ENCODE results near the gene NRXN3. TPM values are rescaled to one million over a fixed set of nuclear protein-coding genes. Genes with fewer than 3 reads are reported as not detected.
A peak's percentile ranks its signal among the peaks of the same experiment; 100 is the strongest.

The NRXN3 gene
- total RNA-seq, 1 experiment from 2014 or later, result 1.1 TPM

DNA sequence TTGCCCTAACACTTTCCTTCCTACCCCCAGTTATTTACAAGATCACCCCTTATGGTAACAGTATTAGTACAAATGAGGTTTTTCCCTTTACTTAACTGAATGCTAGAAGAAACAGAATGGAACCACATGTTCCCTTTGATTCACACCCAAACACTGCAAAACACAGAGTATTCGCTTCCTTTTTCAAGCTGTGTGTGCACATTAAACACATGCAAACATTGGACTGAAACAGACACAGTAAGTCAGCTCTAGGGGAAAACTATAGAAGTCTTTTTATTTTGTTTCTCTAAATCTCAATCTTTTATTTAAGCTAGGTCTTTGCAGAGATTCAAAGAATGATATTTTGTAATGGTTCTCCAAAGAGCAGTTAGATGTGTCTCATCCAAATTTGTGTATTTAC lies 1312.7 kb downstream of the NRXN3 start:
- ChIA-PET POLR2A (ENCODE audit: unreplicated experiment) (no interaction called here), CTCF (no interaction called here)
- no peaks in the 10 kb centered on the region for H4K20me1 ChIP-seq (ENCODE audit: low read length)
- intact Hi-C loops (cut with micrococcal nuclease), result no loop called here
- H3K27me3 ChIP-seq (ENCODE audit: low read length), result no peaks in the 10 kb centered on the region
- no peaks in the 10 kb centered on the region for H3K79me2 ChIP-seq (ENCODE audit: low read length)
- H3F3A ChIP-seq (ENCODE audit: low read length, unreplicated experiment), result no peaks in the 10 kb centered on the region
- peak overlapping the region; percentile 47 for H3K27ac ChIP-seq (ENCODE audit: low read length)
- H3K4me3 ChIP-seq (ENCODE audit: low read length), result no peak overlapping the region
- TF ChIP-seq EZH2phosphoT487 (IDR thresholded peaks at IDR 0.05; ENCODE audit: borderline replicate concordance, low read length) (no peak), EZH2 (IDR thresholded peaks at IDR 0.05; ENCODE audit: low read length, unreplicated experiment) (no peak)
- TF ChIP-seq, protein P1, sequence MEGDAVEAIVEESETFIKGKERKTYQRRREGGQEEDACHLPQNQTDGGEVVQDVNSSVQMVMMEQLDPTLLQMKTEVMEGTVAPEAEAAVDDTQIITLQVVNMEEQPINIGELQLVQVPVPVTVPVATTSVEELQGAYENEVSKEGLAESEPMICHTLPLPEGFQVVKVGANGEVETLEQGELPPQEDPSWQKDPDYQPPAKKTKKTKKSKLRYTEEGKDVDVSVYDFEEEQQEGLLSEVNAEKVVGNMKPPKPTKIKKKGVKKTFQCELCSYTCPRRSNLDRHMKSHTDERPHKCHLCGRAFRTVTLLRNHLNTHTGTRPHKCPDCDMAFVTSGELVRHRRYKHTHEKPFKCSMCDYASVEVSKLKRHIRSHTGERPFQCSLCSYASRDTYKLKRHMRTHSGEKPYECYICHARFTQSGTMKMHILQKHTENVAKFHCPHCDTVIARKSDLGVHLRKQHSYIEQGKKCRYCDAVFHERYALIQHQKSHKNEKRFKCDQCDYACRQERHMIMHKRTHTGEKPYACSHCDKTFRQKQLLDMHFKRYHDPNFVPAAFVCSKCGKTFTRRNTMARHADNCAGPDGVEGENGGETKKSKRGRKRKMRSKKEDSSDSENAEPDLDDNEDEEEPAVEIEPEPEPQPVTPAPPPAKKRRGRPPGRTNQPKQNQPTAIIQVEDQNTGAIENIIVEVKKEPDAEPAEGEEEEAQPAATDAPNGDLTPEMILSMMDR (conservative IDR thresholded peaks at IDR 0.05; ENCODE audit: low read depth, low read length), result no peak
- ATAC-seq (no peak), DNase-seq (no peak)
- H2AFZ ChIP-seq (ENCODE audit: low read length), result no peak overlapping the region
- no peaks in the 10 kb centered on the region for H3K9me3 ChIP-seq (ENCODE audit: low read length)
- no peak overlapping the region; the same call in 1 of the 2 replicates for H3K4me2 ChIP-seq (ENCODE audit: low read length)
- H3K9ac ChIP-seq (ENCODE audit: low read length), result no peak overlapping the region
- H3K9me2 ChIP-seq (replicated peaks; ENCODE audit: low read length), result no peaks in the 10 kb centered on the region
- H3K4me1 ChIP-seq (ENCODE audit: insufficient read depth, low read length), result peaks cover 16% of the 10 kb centered on the region
- H3K36me3 ChIP-seq (ENCODE audit: low read depth, low read length), result no peaks in the 10 kb centered on the region
- BruUV-seq (replicated peaks), result no TSS peak

DNA sequence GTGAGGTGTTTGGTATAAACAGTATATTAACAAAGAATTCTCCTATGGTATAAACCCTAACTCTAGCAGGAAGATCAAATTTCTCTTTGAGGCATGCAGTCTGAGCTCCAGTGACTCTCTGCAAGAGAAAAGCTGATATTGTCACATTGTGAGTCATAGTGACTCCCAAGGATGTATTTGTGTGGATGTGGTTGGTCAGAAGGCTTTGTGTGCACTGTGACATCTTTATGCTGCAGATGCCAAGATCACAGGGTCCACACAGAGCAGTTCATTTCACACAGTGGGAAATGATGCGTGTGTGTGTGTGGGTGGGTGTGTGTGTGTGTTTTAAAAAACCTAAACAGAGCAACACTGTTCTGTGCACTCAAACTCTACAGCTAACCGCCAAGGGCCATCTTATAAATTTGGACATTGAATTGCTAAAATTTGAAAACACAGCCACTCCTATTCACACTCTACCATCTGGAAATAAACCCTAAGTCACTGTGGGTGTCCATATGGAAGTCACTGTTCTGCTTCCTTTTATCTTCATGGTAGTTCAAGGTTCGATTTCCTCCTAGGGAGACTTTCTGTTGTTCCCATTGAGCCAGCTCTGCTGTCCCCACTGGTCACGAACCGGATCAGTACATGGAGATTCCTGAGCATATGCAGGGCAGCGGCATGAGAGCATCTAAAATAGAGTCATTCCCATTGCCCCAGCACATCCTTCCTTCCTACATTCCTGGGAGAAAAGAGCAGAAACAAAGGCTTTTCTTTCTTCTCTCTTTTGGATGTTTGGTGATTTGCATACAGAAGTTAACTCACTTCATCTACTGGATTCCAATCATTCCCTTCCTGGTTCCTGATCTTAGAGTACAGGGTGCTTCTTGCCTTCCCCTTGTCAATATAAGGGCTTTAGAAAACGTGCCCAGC lies 1313.6 kb downstream of the NRXN3 start:
- peak; percentile 99 for ATAC-seq
- POLR2A ChIA-PET (ENCODE audit: unreplicated experiment), result no interaction called here

More for the DNA sequence above, 1313.6 kb downstream of the NRXN3 start:
- Histone ChIP-seq H3K27me3 (ENCODE audit: low read length) (no peaks in the 10 kb centered on the region), H3K9me3 (ENCODE audit: low read length) (no peaks in the 10 kb centered on the region), H3K27ac (ENCODE audit: low read length) (peak overlapping the region; percentile 68), H3K9ac (ENCODE audit: low read length) (peak overlapping the region; percentile 9; the same call in 1 of the 2 replicates), H3K9me2 (replicated peaks; ENCODE audit: low read length) (no peaks in the 10 kb centered on the region), H3K4me1 (ENCODE audit: insufficient read depth, low read length) (peaks cover 16% of the 10 kb centered on the region), H3K4me2 (ENCODE audit: low read length) (no peak overlapping the region), H2AFZ (ENCODE audit: low read length) (no peak overlapping the region), H3F3A (ENCODE audit: low read length, unreplicated experiment) (no peaks in the 10 kb centered on the region), H3K36me3 (ENCODE audit: low read depth, low read length) (no peaks in the 10 kb centered on the region), H3K79me2 (ENCODE audit: low read length) (no peaks in the 10 kb centered on the region), H4K20me1 (ENCODE audit: low read length) (no peaks in the 10 kb centered on the region), H3K4me3 (ENCODE audit: low read length) (no peak overlapping the region)
- BruUV-seq (replicated peaks), result no TSS peak
- CTCF ChIA-PET, result no interaction called here
- DNase-seq, result peak; percentile 85
- intact Hi-C loops (cut with micrococcal nuclease), result no loop called here
- TF ChIP-seq, protein P1 (conservative IDR thresholded peaks at IDR 0.05; ENCODE audit: low read depth, low read length), result no peak
- no peak for TF ChIP-seq EZH2 (IDR thresholded peaks at IDR 0.05; ENCODE audit: low read length, unreplicated experiment)
- no peak for TF ChIP-seq EZH2phosphoT487 (IDR thresholded peaks at IDR 0.05; ENCODE audit: borderline replicate concordance, low read length)
